ENCODE data around the gene TAF4.
"Not testable (repeated sequence)": the region's sequence is repeated elsewhere in the genome, so short reads cannot be mapped to it uniquely, and the experiment has no call there.

The TAF4 gene

GRCh38 chr20:61978491-61978890, 87.2 kb downstream of the TAF4 start:
- no peak for DNase-seq
- H3K9me3 Mint-ChIP-seq, result peaks cover 4 to 5% of the 10 kb centered on the region in 2 donors

GRCh38 chr20:61977419-61977786, 88.3 kb downstream of the TAF4 start:
- H3K27ac Mint-ChIP-seq, result peak overlapping the region; percentile 77

More at GRCh38 chr20:61978491-61978890, 87.2 kb downstream of the TAF4 start:
- H3K27ac Mint-ChIP-seq, result no peak overlapping the region
- no peaks in the 10 kb centered on the region for H3K27me3 Mint-ChIP-seq
- peaks cover 32 to 59% of the 10 kb centered on the region in 2 donors for H3K36me3 Mint-ChIP-seq
- ATAC-seq (replicated peaks), result no peak
- H3K4me1 Mint-ChIP-seq, result peaks cover 18 to 19% of the 10 kb centered on the region in 2 donors
- H3K4me3 Mint-ChIP-seq, result no peak overlapping the region

GRCh38 chr20:61976644-61977418, 88.8 kb downstream of the TAF4 start:
- peaks cover 0 to 1% of the 10 kb centered on the region in 2 donors for H3K9me3 Mint-ChIP-seq
- H3K27ac Mint-ChIP-seq, result no peak overlapping the region
- H3K4me1 Mint-ChIP-seq, result peaks cover 9 to 11% of the 10 kb centered on the region in 2 donors
- no peak for DNase-seq
- no peaks in the 10 kb centered on the region for H3K27me3 Mint-ChIP-seq
- H3K4me3 Mint-ChIP-seq, result no peak overlapping the region
- ATAC-seq (replicated peaks), result no peak
- H3K36me3 Mint-ChIP-seq, result peaks cover 37 to 59% of the 10 kb centered on the region in 2 donors

More at GRCh38 chr20:61977419-61977786, 88.3 kb downstream of the TAF4 start:
- Mint-ChIP-seq H3K4me3 (no peak overlapping the region), H3K27me3 (no peaks in the 10 kb centered on the region), H3K36me3 (peaks cover 38 to 60% of the 10 kb centered on the region in 2 donors), H3K9me3 (peaks cover 4 to 5% of the 10 kb centered on the region in 2 donors), H3K4me1 (peaks cover 15 to 17% of the 10 kb centered on the region in 2 donors)
- DNase-seq (no peak), ATAC-seq (replicated peaks) (no peak)

GRCh38 chr20:61976263-61976643, 89.4 kb downstream of the TAF4 start:
- DNase-seq, result no peak
- Mint-ChIP-seq H3K9me3 (peaks cover 0 to 1% of the 10 kb centered on the region in 2 donors), H3K36me3 (peaks cover 35 to 55% of the 10 kb centered on the region in 2 donors), H3K4me3 (no peak overlapping the region), H3K4me1 (peaks cover 5 to 6% of the 10 kb centered on the region in 2 donors), H3K27me3 (no peaks in the 10 kb centered on the region), H3K27ac (no peak overlapping the region)
- ATAC-seq (replicated peaks), result no peak

GRCh38 chr20:61975407-61976129, 90.1 kb downstream of the TAF4 start:
- DNase-seq (no peak), ATAC-seq (replicated peaks) (no peak)
- H3K4me1 Mint-ChIP-seq, result no peaks in the 10 kb centered on the region
- no peak overlapping the region for H3K4me3 Mint-ChIP-seq
- no peak overlapping the region for H3K27ac Mint-ChIP-seq
- peaks cover 30 to 49% of the 10 kb centered on the region in 2 donors for H3K36me3 Mint-ChIP-seq
- peaks cover 0 to 1% of the 10 kb centered on the region in 2 donors for H3K9me3 Mint-ChIP-seq
- H3K27me3 Mint-ChIP-seq, result no peaks in the 10 kb centered on the region

- Mint-ChIP-seq H3K4me1 (no peaks in the 10 kb centered on the region), H3K9me3 (peaks cover 0 to 1% of the 10 kb centered on the region in 2 donors), H3K36me3 (peaks cover 32 to 51% of the 10 kb centered on the region in 2 donors), H3K4me3 (no peak overlapping the region), H3K27ac (no peak overlapping the region), H3K27me3 (no peaks in the 10 kb centered on the region)
- DNase-seq (no peak), ATAC-seq (replicated peaks) (no peak)
Observed at GRCh38 chr20:61974357-61974665, 91.4 kb downstream of the TAF4 start.

- no peaks in the 10 kb centered on the region for H3K4me1 Mint-ChIP-seq
- ATAC-seq (replicated peaks) (no peak), DNase-seq (no peak)
- peaks cover 28 to 48% of the 10 kb centered on the region in 2 donors for H3K36me3 Mint-ChIP-seq
- H3K4me3 Mint-ChIP-seq, result no peak overlapping the region
- H3K27ac Mint-ChIP-seq, result no peak overlapping the region
- H3K9me3 Mint-ChIP-seq, result no peaks in the 10 kb centered on the region
- H3K27me3 Mint-ChIP-seq, result no peaks in the 10 kb centered on the region
Observed at GRCh38 chr20:61973515-61974356, 91.9 kb downstream of the TAF4 start.

- ATAC-seq (replicated peaks) (no peak), DNase-seq (no peak)
- Mint-ChIP-seq H3K9me3 (no peaks in the 10 kb centered on the region), H3K4me3 (no peak overlapping the region), H3K27me3 (peaks cover 2 to 3% of the 10 kb centered on the region in 2 donors), H3K27ac (no peak overlapping the region), H3K4me1 (no peaks in the 10 kb centered on the region), H3K36me3 (peaks cover 28 to 47% of the 10 kb centered on the region in 2 donors)
Observed at GRCh38 chr20:61972636-61973508, 92.8 kb downstream of the TAF4 start.

GRCh38 chr20:61971595-61971994, 94.1 kb downstream of the TAF4 start:
- not testable (repeated sequence) for ATAC-seq (replicated peaks); H3K9me3 Mint-ChIP-seq; DNase-seq; H3K27ac Mint-ChIP-seq; H3K4me3 Mint-ChIP-seq; H3K4me1 Mint-ChIP-seq
- Mint-ChIP-seq H3K36me3 (peaks cover 26 to 39% of the 10 kb centered on the region in 2 donors), H3K27me3 (peaks cover 11% of the 10 kb centered on the region in 2 donors)

- peaks cover 18 to 19% of the 10 kb centered on the region in 2 donors for H3K27me3 Mint-ChIP-seq
- peaks cover 0 to 4% of the 10 kb centered on the region in 2 donors for H3K4me1 Mint-ChIP-seq
- ATAC-seq (replicated peaks), result no peak
- no peak for DNase-seq
- no peak overlapping the region for H3K4me3 Mint-ChIP-seq
- H3K9me3 Mint-ChIP-seq, result no peaks in the 10 kb centered on the region
- H3K27ac Mint-ChIP-seq, result no peak overlapping the region
- H3K36me3 Mint-ChIP-seq, result peaks cover 28 to 33% of the 10 kb centered on the region in 2 donors
Observed at GRCh38 chr20:61970357-61970756, 95.3 kb downstream of the TAF4 start.

GRCh38 chr20:61969806-61970205, 95.9 kb downstream of the TAF4 start:
- Mint-ChIP-seq H3K36me3 (peaks cover 28 to 33% of the 10 kb centered on the region in 2 donors), H3K4me1 (peaks cover 0 to 4% of the 10 kb centered on the region in 2 donors), H3K27me3 (peaks cover 23 to 25% of the 10 kb centered on the region in 2 donors), H3K27ac (no peak overlapping the region), H3K4me3 (no peak overlapping the region), H3K9me3 (no peaks in the 10 kb centered on the region)
- ATAC-seq (replicated peaks) (no peak), DNase-seq (no peak)

GRCh38 chr20:61968932-61969331, 96.7 kb downstream of the TAF4 start:
- no peak overlapping the region for H3K4me3 Mint-ChIP-seq
- H3K27me3 Mint-ChIP-seq, result peaks cover 27 to 31% of the 10 kb centered on the region in 2 donors
- peaks cover 24 to 26% of the 10 kb centered on the region in 2 donors for H3K36me3 Mint-ChIP-seq

GRCh38 chr20:61968036-61968810, 97.5 kb downstream of the TAF4 start:
- no peak for ATAC-seq (replicated peaks)
- H3K36me3 Mint-ChIP-seq, result peaks cover 20 to 23% of the 10 kb centered on the region in 2 donors
- H3K4me3 Mint-ChIP-seq, result no peak overlapping the region
- DNase-seq, result no peak
- peak overlapping the region; percentile 37 for H3K27ac Mint-ChIP-seq
- peaks cover 0 to 4% of the 10 kb centered on the region in 2 donors for H3K4me1 Mint-ChIP-seq
- peaks cover 0 to 2% of the 10 kb centered on the region in 2 donors for H3K9me3 Mint-ChIP-seq
- peaks cover 34 to 38% of the 10 kb centered on the region in 2 donors for H3K27me3 Mint-ChIP-seq

More at GRCh38 chr20:61968932-61969331, 96.7 kb downstream of the TAF4 start:
- DNase-seq (no peak), ATAC-seq (replicated peaks) (no peak)
- Mint-ChIP-seq H3K4me1 (peaks cover 0 to 4% of the 10 kb centered on the region in 2 donors), H3K9me3 (no peaks in the 10 kb centered on the region), H3K27ac (no peak overlapping the region)
